Endothelial cell of umbilical vein (primary cell): Measurements from ENCODE around the gene P3H1. TPM values are rescaled to one million over a fixed set of nuclear protein-coding genes. Genes with fewer than 3 reads are reported as not detected.

Experiments used
- BruUV-seq: library from RNA; stranded (reverse); fragments of 400-500 nt; replicated peaks from 2 replicates; lab custom pipeline; 2021; lab: Mats Ljungman, UMichigan
- CTCF ChIA-PET: fragments of 300-600, 350-600 bp; sonication (Branson Sonifier 250); formaldehyde crosslinking; loops from one replicate; lab custom pipeline; 2021; ENCODE audit warnings: antibody characterized with exemption, inconsistent platforms; lab: Charles Lee
- POLR2A ChIA-PET: fragments of 300-600, 350-600 bp; sonication (Branson Sonifier 250); formaldehyde crosslinking; loops from one replicate; lab custom pipeline; 2021; ENCODE audit warnings: antibody characterized with exemption, inconsistent platforms; lab: Charles Lee
- DNase-seq: peaks from one replicate; pipeline ENCODE4 v3.0.0-alpha.2; 2011; ENCODE audit warnings: low read depth, low spot score
- FAIRE-seq: peaks from 2 replicates; lab custom pipeline; 2011; peaks lifted over from hg19 to GRCh38; lab: Jason Lieb, UNC
- H2AFZ ChIP-seq: 2 replicates; pipeline ENCODE4 v1.6.0; 2012; ENCODE audit warnings: low read depth, low read length, control low read depth, inconsistent platforms
- H3K27ac ChIP-seq: 2 replicates; pipeline ENCODE4 v1.5.1; 2011; ENCODE audit warnings: low read depth, mild to moderate bottlenecking, control low read depth, low read length, moderate library complexity; ENCODE audit not compliant: insufficient read depth
- H3K27me3 ChIP-seq, 2 experiments: 2 replicates each; pipeline versions ENCODE4 v1.6.0 to v1.6.1; 2011; ENCODE audit warnings: low read length in 2 of 2, mixed read lengths in 1 of 2; ENCODE audit not compliant: control insufficient read depth in 2 of 2, insufficient read depth in 2 of 2
- H3K36me3 ChIP-seq, 2 experiments: 2 replicates in 1 of 2; 3 replicates in 1 of 2; pipeline ENCODE4 v1.5.1; 2011; ENCODE audit warnings: low read length in 2 of 2, mild to moderate bottlenecking in 1 of 2, moderate library complexity in 1 of 2; ENCODE audit not compliant: control insufficient read depth in 2 of 2, insufficient read depth in 2 of 2; ENCODE audit errors: extremely low read depth in 1 of 2
- H3K4me1 ChIP-seq: 3 replicates; pipeline ENCODE4 v1.5.1; 2011; ENCODE audit warnings: mild to moderate bottlenecking, low read length; ENCODE audit not compliant: control insufficient read depth, insufficient read depth; ENCODE audit errors: extremely low read depth
- H3K4me2 ChIP-seq: 2 replicates; pipeline ENCODE4 v1.6.1; 2011; ENCODE audit warnings: low read length, control low read depth, mixed read lengths; ENCODE audit not compliant: insufficient read depth
- H3K4me3 ChIP-seq, 3 experiments: fragments of 200-600 bp in 1 of 3; sonication (generic), shearing (Covaris generic) in 1 of 3; replicated peaks in 1 of 3; 2 replicates each; pipeline ENCODE4 v1.5.1; 2011 to 2016; ENCODE audit warnings: control low read depth in 3 of 3, low read length in 3 of 3, mild to moderate bottlenecking in 2 of 3, inconsistent platforms in 1 of 3, low read depth in 1 of 3, moderate library complexity in 1 of 3; ENCODE audit not compliant: insufficient read depth in 1 of 3
- H3K79me2 ChIP-seq: 2 replicates; pipeline ENCODE4 v1.6.0; 2012; ENCODE audit warnings: low read length, inconsistent platforms; ENCODE audit not compliant: control insufficient read depth, insufficient read depth
- H3K9ac ChIP-seq: replicated peaks from 2 replicates; pipeline ENCODE3; 2011; ENCODE audit warnings: low read length, control low read depth; ENCODE audit not compliant: insufficient read depth; ENCODE audit errors: extremely low read depth
- H3K9me1 ChIP-seq: replicated peaks from 3 replicates; pipeline ENCODE4 v1.6.0; 2011; ENCODE audit warnings: mild to moderate bottlenecking, low read length; ENCODE audit not compliant: control insufficient read depth, insufficient read depth; ENCODE audit errors: extremely low read depth
- H3K9me3 ChIP-seq: replicated peaks from 2 replicates; pipeline ENCODE4 v1.5.1; 2012; ENCODE audit warnings: low read length, inconsistent platforms; ENCODE audit not compliant: control insufficient read depth, insufficient read depth
- H4K20me1 ChIP-seq: replicated peaks from 2 replicates; pipeline ENCODE3; 2011; ENCODE audit warnings: mild to moderate bottlenecking, low read length; ENCODE audit not compliant: control insufficient read depth, insufficient read depth; ENCODE audit errors: extremely low read depth
- CTCF ChIP-seq, 2 donors: IDR thresholded peaks; 1 replicate in 1 of 2; 2 replicates in 1 of 2; pipeline ENCODE4 v1.5.1; 2011; ENCODE audit warnings: low read length in 2 of 2, mild to moderate bottlenecking in 2 of 2, moderate library complexity in 2 of 2, control low read depth in 1 of 2, inconsistent platforms in 1 of 2, low read depth in 1 of 2; ENCODE audit not compliant: insufficient read depth in 1 of 2; ENCODE audit errors: extremely low read depth in 1 of 2
- EZH2 ChIP-seq: IDR thresholded peaks from 2 replicates; pipeline ENCODE4 v1.6.1; 2012; ENCODE audit warnings: borderline replicate concordance, low read depth, mild to moderate bottlenecking, moderate library complexity, low read length, inconsistent platforms; ENCODE audit not compliant: severe bottlenecking
- FOS ChIP-seq: IDR thresholded peaks from 2 replicates; pipeline ENCODE4 v1.6.1; 2011; ENCODE audit warnings: mild to moderate bottlenecking, low read length, moderate library complexity, borderline replicate concordance; ENCODE audit not compliant: insufficient read depth
- GATA2 ChIP-seq: IDR thresholded peaks from 2 replicates; pipeline ENCODE4 v1.7.0; 2011; ENCODE audit warnings: low read depth, mild to moderate bottlenecking, moderate library complexity, mixed read lengths, low read length; ENCODE audit not compliant: insufficient read length, insufficient read depth
- JUN ChIP-seq: IDR thresholded peaks from 2 replicates; pipeline ENCODE4 v1.6.1; 2011; ENCODE audit warnings: borderline replicate concordance, low read depth; ENCODE audit not compliant: insufficient read length, insufficient read depth
- MAX ChIP-seq: IDR thresholded peaks from 2 replicates; pipeline ENCODE4 v1.6.1; 2011; ENCODE audit not compliant: insufficient read depth, insufficient read length
- MYC ChIP-seq: IDR thresholded peaks from one replicate; pipeline ENCODE4 v1.6.1; 2011; ENCODE audit warnings: mild to moderate bottlenecking, low read depth, low read length
- POLR2A ChIP-seq: IDR thresholded peaks from 2 replicates; pipeline ENCODE4 v1.6.1; 2012; ENCODE audit warnings: low read depth, mild to moderate bottlenecking, control low read depth, low read length
- POLR2AphosphoS5 ChIP-seq: IDR thresholded peaks from 2 replicates; pipeline ENCODE4 v1.6.1; 2012; ENCODE audit warnings: low read depth, mild to moderate bottlenecking, control low read depth, low read length, moderate library complexity; ENCODE audit not compliant: insufficient read depth
- dilution Hi-C: fragments of 300-500 bp; cut with MboI; formaldehyde crosslinking; loops from one replicate; pipeline ENCODE4 v1.15.0; 2019; ENCODE audit warnings: low sequenced_read_pairs; ENCODE audit not compliant: extremely low pct_ligation_motif_present
- intact Hi-C: fragments of 100-400 bp; cut with micrococcal nuclease; formaldehyde crosslinking; loops from one replicate; pipeline ENCODE4 v1.10.0; 2022
- polyA plus RNA-seq, 4 experiments: library from polyadenylated mRNA; depleted of rRNA in 3 of 4; stranded (reverse) in 3 of 4; unstranded in 1 of 4; fragments of >200 nt; gene quantifications; 2 replicates each; pipeline versions ENCODE4 v1.2.1 to v1.2.3, GENCODE V29; 2011 to 2012; ENCODE audit warnings: missing spikeins in 1 of 4
- total RNA-seq: library from RNA; stranded (reverse); gene quantifications from 2 replicates; pipeline ENCODE4 v1.2.3, GENCODE V29; 2021

The P3H1 gene
- total and polyA plus RNA-seq, 2 donors (not counting 3 experiments of a cell fraction or from before 2014, with no cell fraction given): 136 to 194 TPM

DNA sequence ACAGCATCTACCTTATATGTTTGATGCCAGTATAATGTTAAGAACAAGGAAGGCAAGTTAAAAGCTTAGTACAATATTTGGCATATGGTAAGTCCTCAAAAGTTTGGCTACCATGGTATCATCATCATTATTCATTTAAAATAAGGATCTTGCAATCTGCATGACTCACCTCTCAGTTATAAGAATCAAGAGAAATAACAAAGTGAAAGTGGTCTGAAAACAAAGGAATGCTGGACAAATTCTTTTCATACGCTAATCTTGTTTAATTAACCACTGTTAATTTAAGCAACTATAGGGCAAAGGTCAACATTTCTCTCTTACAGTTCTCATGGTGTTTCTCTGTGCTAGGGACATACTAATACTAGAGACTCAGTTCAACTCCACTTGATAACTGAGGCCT lies 13.8 kb downstream of the P3H1 start:
- CTCF ChIA-PET: interaction anchor here (0.9 to 1.0 kb wide), 2 partner anchors 11 to 175 kb away, joined by 3 to 6 read pairs; no protein-coding TSS in a partner anchor
- no peaks in the 10 kb centered on the region for H3K9me1 ChIP-seq
- no peak for DNase-seq
- TF ChIP-seq JUN: peak; percentile 18
- TF ChIP-seq MYC: no peak
- TF ChIP-seq CTCF (IDR thresholded peaks at IDR 0.05; ENCODE audit: extremely low read depth in 1 of 2, insufficient read depth in 1 of 2, low read depth in 1 of 2, low read length in 2 of 2): no peak
- no peak for TF ChIP-seq EZH2
- H4K20me1 ChIP-seq: no peaks in the 10 kb centered on the region
- no peak overlapping the region for H2AFZ ChIP-seq
- no TSS peak for BruUV-seq
- H3K79me2 ChIP-seq: no peaks in the 10 kb centered on the region
- no peak overlapping the region for H3K9ac ChIP-seq
- no peaks in the 10 kb centered on the region for H3K9me3 ChIP-seq
- no peak overlapping the region for H3K4me2 ChIP-seq
- H3K36me3 ChIP-seq: peaks cover 30 to 68% of the 10 kb centered on the region in 2 experiments
- POLR2A ChIA-PET: no interaction called here
- no peak for FAIRE-seq
- no peak overlapping the region for H3K27ac ChIP-seq
- intact Hi-C loops: no loop called here
- dilution Hi-C loops: no loop called here
- no peaks in the 10 kb centered on the region for H3K4me1 ChIP-seq
- no peak overlapping the region for H3K4me3 ChIP-seq
- no peaks in the 10 kb centered on the region for H3K27me3 ChIP-seq

DNA sequence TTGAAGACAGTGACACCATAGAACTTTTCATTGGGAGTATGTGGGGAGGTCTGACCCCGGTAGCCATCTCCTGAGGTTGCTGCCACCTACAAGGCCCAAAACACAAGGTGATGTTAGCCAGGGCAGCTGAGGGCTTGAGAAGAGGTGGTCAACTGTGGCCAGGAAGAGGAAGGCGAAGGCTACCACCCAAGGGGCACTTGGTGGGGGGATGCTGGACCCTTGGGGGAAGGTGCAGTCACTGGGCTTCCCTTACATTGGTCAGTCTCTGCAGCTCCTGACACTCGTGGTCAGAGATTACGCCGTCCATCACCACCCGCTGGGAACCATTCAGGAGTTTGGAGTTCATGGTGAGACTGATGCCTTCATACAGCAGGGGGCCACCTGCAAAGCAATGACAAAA lies 14.5 kb downstream of the P3H1 start:
- Histone ChIP-seq H3K79me2 (no peaks in the 10 kb centered on the region), H4K20me1 (no peaks in the 10 kb centered on the region), H2AFZ (no peak overlapping the region), H3K27me3 (no peaks in the 10 kb centered on the region), H3K4me3 (no peak overlapping the region), H3K9me3 (no peaks in the 10 kb centered on the region), H3K36me3 (peaks cover 30 to 69% of the 10 kb centered on the region in 2 experiments), H3K4me2 (no peak overlapping the region), H3K9ac (no peak overlapping the region), H3K27ac (no peak overlapping the region), H3K4me1 (no peaks in the 10 kb centered on the region), H3K9me1 (no peaks in the 10 kb centered on the region)
- CTCF ChIA-PET: interaction anchor here (0.9 to 1.0 kb wide), 2 partner anchors 10 to 174 kb away, joined by 3 to 6 read pairs; no protein-coding TSS in a partner anchor
- POLR2A ChIA-PET: no interaction called here
- dilution Hi-C loops: no loop called here
- no peak for TF ChIP-seq FOS
- no peak for TF ChIP-seq JUN
- no peak for TF ChIP-seq MYC
- TF ChIP-seq CTCF (IDR thresholded peaks at IDR 0.05; ENCODE audit: extremely low read depth in 1 of 2, insufficient read depth in 1 of 2, low read depth in 1 of 2, low read length in 2 of 2): no peak
- no peak for TF ChIP-seq MAX
- no peak for TF ChIP-seq POLR2AphosphoS5
- no peak for TF ChIP-seq EZH2
- TF ChIP-seq GATA2: no peak
- no peak for TF ChIP-seq POLR2A
- FAIRE-seq (no peak), DNase-seq (no peak)
- intact Hi-C loops: no loop called here
- BruUV-seq: no TSS peak
